Tibial nerve (tissue), 4 donors: ENCODE results near the gene NDUFV1. TPM values are rescaled to one million over a fixed set of nuclear protein-coding genes. Genes with fewer than 3 reads are reported as not detected.

ENCODE experiments used
- DNase-seq, 2 donors: peaks; one replicate each; pipeline ENCODE4 v3.0.0-alpha.2; 2019; ENCODE audit warnings: low spot score in 2 of 2
- H3K27ac ChIP-seq, 4 donors: fragments of 200-600 bp; sonication (generic) in 3 of 4; one replicate each; pipeline ENCODE4 v1.5.1; 2017 to 2019; ENCODE audit warnings: mild to moderate bottlenecking in 1 of 4
- H3K27me3 ChIP-seq, 2 donors: fragments of 200-600 bp; sonication (generic) in 1 of 2; one replicate each; pipeline versions ENCODE4 v1.5.1 to v1.6.0; 2017 to 2019
- H3K36me3 ChIP-seq, 3 donors: fragments of 200-600 bp; sonication (generic); one replicate each; pipeline ENCODE4 v1.5.1; 2018 to 2019
- H3K4me1 ChIP-seq, 4 donors: fragments of 200-600 bp; sonication (generic) in 3 of 4; one replicate each; pipeline ENCODE4 v1.5.1; 2017 to 2019
- H3K4me3 ChIP-seq, 4 donors: fragments of 200-600 bp; sonication (generic) in 3 of 4; one replicate each; pipeline ENCODE4 v1.5.1; 2017 to 2019; ENCODE audit warnings: mild to moderate bottlenecking in 1 of 4, moderate library complexity in 1 of 4
- H3K9me3 ChIP-seq, 4 donors: fragments of 200-600 bp; sonication (generic) in 3 of 4; one replicate each; pipeline ENCODE4 v1.5.1; 2017 to 2019
- EP300 ChIP-seq, 2 donors: sonication (generic); formaldehyde crosslinking; IDR thresholded peaks; one replicate each; pipeline ENCODE4 v1.6.1; 2017; ENCODE audit warnings: antibody characterized with exemption in 2 of 2, mild to moderate bottlenecking in 1 of 2
- POLR2A ChIP-seq, 2 donors: fragments of 450-650 bp; IDR thresholded peaks; one replicate each; pipeline ENCODE4 v1.6.1; 2017; ENCODE audit warnings: antibody characterized with exemption in 2 of 2, mild to moderate bottlenecking in 2 of 2, moderate library complexity in 2 of 2
- WGBS, 2 donors: methylation state at CpG; one replicate each; pipeline ENCODE4 v1.1.5; 2018; 5-methylcytosine and 5-hydroxymethylcytosine counted together
- total RNA-seq, 4 donors: library from RNA; depleted of rRNA; stranded (reverse); fragments of >200 nt; gene quantifications; one replicate each; pipeline ENCODE4 v1.1.0, GENCODE V29; 2016
- TF ChIP-seq, protein P1 (sequence below), 5 experiments: fragments of 200-600 bp in 3 of 5; fragments of 450-650 bp in 2 of 5; sonication (generic) in 3 of 5; IDR thresholded peaks; one replicate each; pipeline ENCODE4 v1.5.1; 2016 to 2019; ENCODE audit warnings: antibody characterized with exemption in 5 of 5, mild to moderate bottlenecking in 3 of 5, moderate library complexity in 2 of 5

Gene NDUFV1
- total RNA-seq, 4 donors from 2014 or later: 282 to 357 (median 323) TPM

DNA sequence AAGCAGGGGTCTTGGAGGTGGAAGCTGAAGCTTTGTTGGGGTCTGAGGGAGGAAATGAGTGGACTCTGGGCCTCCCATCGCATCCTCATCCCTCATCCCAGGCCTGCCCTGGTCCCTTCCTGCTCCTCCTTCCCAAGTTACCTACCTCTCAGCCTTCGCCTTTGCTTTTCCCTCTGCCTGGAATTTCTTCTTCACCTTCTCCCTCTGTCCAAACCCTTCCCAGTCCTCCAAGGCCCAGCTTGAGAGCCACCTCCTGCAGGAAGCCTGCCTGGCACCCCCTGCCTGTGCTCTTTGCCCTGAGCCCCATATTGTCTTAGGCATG is 25.1 kb downstream of the NDUFV1 start:
- H3K27ac ChIP-seq: peak overlapping the region in 1 of 4 donors; percentile 96
- H3K36me3 ChIP-seq: peaks cover 0 to 8% (median 0%) of the 10 kb centered on the region in 3 donors
- WGBS, 2 donors: 89 to 95% methylated on average over 2 of the region's 2 CpGs
- H3K27me3 ChIP-seq: no peaks in the 10 kb centered on the region
- H3K9me3 ChIP-seq: no peaks in the 10 kb centered on the region
- TF ChIP-seq, protein P1, sequence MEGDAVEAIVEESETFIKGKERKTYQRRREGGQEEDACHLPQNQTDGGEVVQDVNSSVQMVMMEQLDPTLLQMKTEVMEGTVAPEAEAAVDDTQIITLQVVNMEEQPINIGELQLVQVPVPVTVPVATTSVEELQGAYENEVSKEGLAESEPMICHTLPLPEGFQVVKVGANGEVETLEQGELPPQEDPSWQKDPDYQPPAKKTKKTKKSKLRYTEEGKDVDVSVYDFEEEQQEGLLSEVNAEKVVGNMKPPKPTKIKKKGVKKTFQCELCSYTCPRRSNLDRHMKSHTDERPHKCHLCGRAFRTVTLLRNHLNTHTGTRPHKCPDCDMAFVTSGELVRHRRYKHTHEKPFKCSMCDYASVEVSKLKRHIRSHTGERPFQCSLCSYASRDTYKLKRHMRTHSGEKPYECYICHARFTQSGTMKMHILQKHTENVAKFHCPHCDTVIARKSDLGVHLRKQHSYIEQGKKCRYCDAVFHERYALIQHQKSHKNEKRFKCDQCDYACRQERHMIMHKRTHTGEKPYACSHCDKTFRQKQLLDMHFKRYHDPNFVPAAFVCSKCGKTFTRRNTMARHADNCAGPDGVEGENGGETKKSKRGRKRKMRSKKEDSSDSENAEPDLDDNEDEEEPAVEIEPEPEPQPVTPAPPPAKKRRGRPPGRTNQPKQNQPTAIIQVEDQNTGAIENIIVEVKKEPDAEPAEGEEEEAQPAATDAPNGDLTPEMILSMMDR (IDR thresholded peaks at IDR 0.05): no peak
- TF ChIP-seq EP300 (IDR thresholded peaks at IDR 0.05) (no peak), POLR2A (IDR thresholded peaks at IDR 0.05) (no peak)
- no peak for DNase-seq
- peaks cover 0 to 23% (median 10%) of the 10 kb centered on the region in 4 donors for H3K4me1 ChIP-seq
- no peak overlapping the region for H3K4me3 ChIP-seq

DNA sequence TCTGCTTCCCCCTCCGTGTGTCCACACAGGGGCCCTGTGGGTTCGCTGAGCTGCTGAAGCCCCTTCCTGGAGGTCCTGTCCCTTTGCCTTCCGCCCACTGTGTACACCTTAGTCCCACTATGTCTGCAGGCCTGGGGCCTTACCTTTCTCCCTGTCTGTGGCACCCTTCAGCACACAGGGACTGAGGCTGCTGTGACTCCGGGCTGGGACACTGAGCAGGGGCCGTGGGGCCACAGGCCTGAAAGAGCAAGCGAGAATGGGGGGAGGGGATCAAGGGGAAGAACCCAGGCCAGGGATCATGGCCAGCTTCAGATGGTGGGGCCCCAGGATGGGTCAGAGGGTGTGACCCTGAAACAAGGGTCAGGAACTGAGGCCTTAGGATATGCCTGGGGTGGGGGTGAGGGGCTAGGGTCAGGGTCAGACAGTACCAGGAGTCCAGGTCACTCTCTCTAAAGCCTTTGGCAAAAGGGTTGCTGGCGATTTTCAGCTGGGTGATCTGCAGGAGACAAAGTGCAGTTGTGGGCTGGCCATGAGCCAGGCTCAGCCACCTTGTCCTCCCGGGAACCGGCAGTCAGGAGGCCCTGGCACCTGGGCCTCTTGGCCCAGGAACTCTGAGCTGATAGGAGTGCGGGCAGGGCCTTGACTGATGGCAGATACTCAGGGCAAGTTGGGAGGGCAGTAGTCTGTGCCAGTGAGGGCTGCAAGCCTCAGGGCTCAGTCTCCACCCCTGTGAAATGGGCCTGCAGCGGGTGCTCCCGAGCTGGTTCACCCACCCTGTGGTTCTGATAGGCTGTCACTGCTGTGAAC is 25.6 kb downstream of the NDUFV1 start:
- Histone ChIP-seq H3K27ac (peak overlapping the region in 1 of 4 donors; percentile 96), H3K36me3 (peaks cover 0 to 8% (median 0%) of the 10 kb centered on the region in 3 donors), H3K9me3 (no peaks in the 10 kb centered on the region), H3K4me3 (no peak overlapping the region), H3K27me3 (no peaks in the 10 kb centered on the region), H3K4me1 (peaks cover 0 to 23% (median 10%) of the 10 kb centered on the region in 4 donors)
- 88% methylated on average over 12 of the region's 12 CpGs for WGBS, 2 donors
- no peak for DNase-seq
- TF ChIP-seq POLR2A (IDR thresholded peaks at IDR 0.05): no peak
- TF ChIP-seq, protein P1 (IDR thresholded peaks at IDR 0.05): no peak
- no peak for TF ChIP-seq EP300 (IDR thresholded peaks at IDR 0.05)

DNA sequence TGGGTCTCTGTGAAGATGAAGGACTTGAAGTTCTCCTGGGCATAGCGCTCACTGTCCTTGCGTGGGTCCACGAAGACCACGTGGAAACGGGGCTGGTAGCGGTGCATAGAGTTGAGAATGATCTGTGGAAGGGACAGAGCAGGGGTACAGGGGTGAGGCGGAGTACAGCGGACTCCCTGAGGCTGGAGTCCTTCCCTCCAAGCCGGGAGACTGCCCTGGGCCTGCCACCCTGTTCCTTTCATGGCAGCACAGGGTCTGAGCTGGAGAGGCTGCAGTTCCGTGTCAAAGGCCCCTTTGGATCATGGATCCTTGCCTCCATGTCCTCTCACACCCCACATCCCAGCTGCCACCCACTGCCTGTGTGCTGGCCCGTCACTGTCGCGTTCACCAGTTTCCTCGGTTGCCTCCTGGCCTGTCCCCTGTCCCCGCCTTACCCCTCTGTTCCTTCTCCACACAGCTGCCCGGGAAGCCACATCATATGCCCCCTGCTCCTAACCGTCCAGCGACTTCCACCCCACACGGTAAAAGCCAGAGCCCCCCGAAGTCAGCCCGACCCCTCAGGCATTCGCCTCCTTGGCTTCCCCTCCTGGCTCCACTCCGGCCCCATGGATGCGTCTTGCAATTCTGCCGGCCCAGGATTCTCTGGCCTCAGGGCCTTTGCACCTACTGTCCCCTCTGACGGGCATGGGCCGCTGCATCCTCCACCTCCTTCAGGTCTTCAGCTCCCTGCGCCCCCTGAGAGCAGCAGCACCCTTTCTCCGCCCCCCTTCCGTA is 26.4 kb downstream of the NDUFV1 start:
- Histone ChIP-seq H3K27ac (peak overlapping the region in 1 of 4 donors; percentile 67), H3K9me3 (no peaks in the 10 kb centered on the region), H3K4me3 (no peak overlapping the region), H3K4me1 (peaks cover 0 to 23% (median 10%) of the 10 kb centered on the region in 4 donors), H3K36me3 (peaks cover 0 to under 1% (median 0%) of the 10 kb centered on the region in 3 donors), H3K27me3 (no peaks in the 10 kb centered on the region)
- no peak for DNase-seq
- WGBS, 2 donors: 90 to 91% methylated on average over 30 of the region's 30 CpGs
- TF ChIP-seq EP300 (IDR thresholded peaks at IDR 0.05) (no peak), POLR2A (IDR thresholded peaks at IDR 0.05) (no peak)
- TF ChIP-seq, protein P1 (IDR thresholded peaks at IDR 0.05): no peak

DNA sequence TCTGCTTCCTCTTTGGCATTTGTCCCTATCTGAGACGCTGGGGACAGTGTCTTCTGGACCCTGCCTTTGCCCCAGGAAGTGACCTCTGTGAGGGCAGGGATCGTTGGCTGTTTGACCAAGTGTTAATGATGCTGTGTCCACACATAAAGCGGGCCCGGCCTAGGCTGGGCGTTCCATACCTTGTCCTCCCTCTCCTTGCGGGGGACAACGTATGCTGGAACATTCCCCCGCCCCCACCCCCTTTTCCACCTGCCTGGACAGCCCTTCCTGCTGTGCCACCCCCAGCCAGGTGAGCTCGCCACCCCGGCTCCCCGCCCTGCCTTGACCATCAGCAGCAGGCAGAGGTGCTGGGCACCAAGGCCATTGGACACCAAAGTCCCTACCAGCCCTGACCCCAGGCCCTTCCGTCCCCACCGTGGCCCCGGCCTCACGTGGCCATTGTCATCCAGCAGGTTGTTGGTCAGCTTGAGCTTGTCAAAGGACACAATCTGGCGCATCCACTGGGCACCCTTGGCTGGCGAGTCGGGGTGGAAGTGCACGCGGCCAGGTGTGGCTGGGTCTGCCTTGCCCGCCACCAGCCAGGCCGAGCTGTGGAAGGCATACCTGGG is 27.1 kb downstream of the NDUFV1 start:
- no peaks in the 10 kb centered on the region for H3K27me3 ChIP-seq
- H3K27ac ChIP-seq: peak overlapping the region in 1 of 4 donors; percentile 67
- no peaks in the 10 kb centered on the region for H3K9me3 ChIP-seq
- DNase-seq: no peak
- no peak overlapping the region for H3K4me3 ChIP-seq
- no peaks in the 10 kb centered on the region for H3K36me3 ChIP-seq
- TF ChIP-seq, protein P1 (IDR thresholded peaks at IDR 0.05): no peak
- TF ChIP-seq EP300 (IDR thresholded peaks at IDR 0.05): no peak
- TF ChIP-seq POLR2A (IDR thresholded peaks at IDR 0.05): no peak
- H3K4me1 ChIP-seq: peaks cover 0 to 19% (median 9%) of the 10 kb centered on the region in 4 donors
- 75 to 85% methylated on average over 18 to 20 of the region's 22 CpGs for WGBS, 2 donors
